ENCODE results near the gene OR5K4. TPM values are rescaled to one million over a fixed set of nuclear protein-coding genes. Genes with fewer than 3 reads are reported as not detected.

Gene OR5K4
- total RNA-seq, 1 donor from 2014 or later, result not detected

GRCh38 chr3:98359250-98359649 lies 5.6 kb downstream of the OR5K4 start:
- peaks cover 1% of the 10 kb centered on the region for H3K36me3 Mint-ChIP-seq
- H3K9me3 Mint-ChIP-seq, result peaks cover 20% of the 10 kb centered on the region
- DNase-seq (ENCODE audit: low spot score in 2 of 2, unreplicated experiment in 2 of 2), result no peak
- H3K4me1 Mint-ChIP-seq, result no peaks in the 10 kb centered on the region
- H3K4me3 Mint-ChIP-seq, result no peak overlapping the region
- no peak for TF ChIP-seq CTCF (IDR thresholded peaks at IDR 0.05; ENCODE audit: unreplicated experiment)
- H3K27ac Mint-ChIP-seq, result no peak overlapping the region
- H3K27me3 Mint-ChIP-seq (ENCODE audit: low read depth), result no peaks in the 10 kb centered on the region

- no peak for TF ChIP-seq CTCF (IDR thresholded peaks at IDR 0.05; ENCODE audit: unreplicated experiment)
- peaks cover 1% of the 10 kb centered on the region for H3K36me3 Mint-ChIP-seq
- H3K9me3 Mint-ChIP-seq, result peaks cover 21% of the 10 kb centered on the region
- no peak for DNase-seq (ENCODE audit: low spot score in 2 of 2, unreplicated experiment in 2 of 2)
- no peaks in the 10 kb centered on the region for H3K4me1 Mint-ChIP-seq
- no peaks in the 10 kb centered on the region for H3K27me3 Mint-ChIP-seq (ENCODE audit: low read depth)
- H3K27ac Mint-ChIP-seq, result no peak overlapping the region
- H3K4me3 Mint-ChIP-seq, result no peak overlapping the region
These were observed 6.5 kb downstream of the OR5K4 start for GRCh38 chr3:98359993-98360675.

GRCh38 chr3:98360681-98361080 lies 7.0 kb downstream of the OR5K4 start:
- H3K4me3 Mint-ChIP-seq, result no peak overlapping the region
- no peaks in the 10 kb centered on the region for H3K27me3 Mint-ChIP-seq (ENCODE audit: low read depth)
- H3K36me3 Mint-ChIP-seq, result peaks cover 1% of the 10 kb centered on the region
- TF ChIP-seq CTCF (IDR thresholded peaks at IDR 0.05; ENCODE audit: unreplicated experiment), result no peak
- no peaks in the 10 kb centered on the region for H3K4me1 Mint-ChIP-seq
- no peak overlapping the region for H3K27ac Mint-ChIP-seq
- peaks cover 26% of the 10 kb centered on the region for H3K9me3 Mint-ChIP-seq
- DNase-seq (ENCODE audit: low spot score in 2 of 2, unreplicated experiment in 2 of 2), result no peak

- TF ChIP-seq CTCF (IDR thresholded peaks at IDR 0.05; ENCODE audit: unreplicated experiment), result no peak
- H3K27ac Mint-ChIP-seq, result no peak overlapping the region
- no peaks in the 10 kb centered on the region for H3K4me1 Mint-ChIP-seq
- DNase-seq (ENCODE audit: low spot score in 2 of 2, unreplicated experiment in 2 of 2), result no peak
- H3K4me3 Mint-ChIP-seq, result no peak overlapping the region
- H3K27me3 Mint-ChIP-seq (ENCODE audit: low read depth), result no peaks in the 10 kb centered on the region
- H3K36me3 Mint-ChIP-seq, result peaks cover 1% of the 10 kb centered on the region
- peaks cover 27% of the 10 kb centered on the region for H3K9me3 Mint-ChIP-seq
These were observed 7.6 kb downstream of the OR5K4 start for GRCh38 chr3:98361289-98361688.

- H3K4me3 Mint-ChIP-seq, result no peak overlapping the region
- H3K27me3 Mint-ChIP-seq (ENCODE audit: low read depth), result peaks cover 3% of the 10 kb centered on the region
- no peak for DNase-seq (ENCODE audit: low spot score in 2 of 2, unreplicated experiment in 2 of 2)
- peaks cover 7% of the 10 kb centered on the region for H3K9me3 Mint-ChIP-seq
- no peaks in the 10 kb centered on the region for H3K36me3 Mint-ChIP-seq
- no peak for TF ChIP-seq CTCF (IDR thresholded peaks at IDR 0.05; ENCODE audit: unreplicated experiment)
- H3K27ac Mint-ChIP-seq, result no peak overlapping the region
- H3K4me1 Mint-ChIP-seq, result no peaks in the 10 kb centered on the region
These were observed 14.0 kb downstream of the OR5K4 start for GRCh38 chr3:98367464-98368246.
